Left lung (tissue), 14 donors: ENCODE measurements around the gene ADIG. TPM values are rescaled to one million over a fixed set of nuclear protein-coding genes. Genes with fewer than 3 reads are reported as not detected.

Source experiments
- ATAC-seq: fragments of 200-7000 bp; cut with Tn5 transposase; one replicate; pipeline ENCODE4 v1.9.1; 2020; ENCODE audit warnings: moderate library complexity
- DNase-seq, 4 donors: peaks; one replicate each; pipeline ENCODE4 v3.0.0-alpha.2; 2013 to 2020
- H3K27ac ChIP-seq, 2 donors: fragments of 200-600 bp; sonication (generic) in 1 of 2; one replicate each; pipeline versions ENCODE4 v1.5.0 to v1.8.0; 2020 to 2021
- H3K27me3 ChIP-seq, 2 donors: fragments of 200-600 bp; sonication (generic) in 1 of 2; one replicate each; pipeline versions ENCODE4 v1.5.0 to v1.8.0; 2020 to 2021
- H3K36me3 ChIP-seq, 2 donors: fragments of 200-600 bp; sonication (generic) in 1 of 2; one replicate each; pipeline versions ENCODE4 v1.5.0 to v1.8.0; 2020 to 2021
- H3K4me1 ChIP-seq, 2 donors: fragments of 200-600 bp; one replicate each; pipeline ENCODE4 v1.8.0; 2021
- H3K4me3 ChIP-seq, 2 donors: fragments of 200-600 bp; sonication (generic) in 1 of 2; one replicate each; pipeline versions ENCODE4 v1.5.0 to v1.8.0; 2020 to 2021; ENCODE audit warnings: mild to moderate bottlenecking in 1 of 2
- H3K9me3 ChIP-seq, 2 donors: fragments of 200-600 bp; sonication (generic) in 1 of 2; one replicate each; pipeline versions ENCODE4 v1.5.0 to v1.8.0; 2020 to 2021
- intact Hi-C, 2 donors: fragments of 100-400 bp; cut with DNase I; formaldehyde crosslinking; loops; one replicate each; pipeline versions ENCODE4 v1.11.2 to v1.14.2; 2022
- long read RNA-seq, 12 donors: library from polyadenylated mRNA in 2 of 12; unstranded in 2 of 12; transcript quantifications; one replicate each; pipeline ENCODE4 v2.0.0 and lab custom pipeline, GENCODE V29; 2019 to 2026
- polyA plus RNA-seq, 6 donors: library from polyadenylated mRNA; unstranded; fragments of 120-200 nt; gene quantifications; one replicate each; pipeline ENCODE4 v1.2.1, GENCODE V29; 2013; ENCODE audit not compliant: insufficient read length in 6 of 6
- total RNA-seq, 2 donors: library from RNA; stranded (reverse); fragmentation: NEBNext Ultra II Directional; extraction: Animal tissue kit (Norgen Biotek cat#: 25700); gene quantifications; one replicate each; pipeline ENCODE4 v1.2.1, GENCODE V29; 2021
- TF ChIP-seq, protein P1 (sequence below), 2 donors: fragments of 200-600 bp; sonication (generic) in 1 of 2; IDR thresholded peaks; one replicate each; pipeline versions ENCODE4 v1.5.0 to v1.8.0; 2021; ENCODE audit warnings: antibody characterized with exemption in 2 of 2
- donor health status: DM: no; HTN: yes; CAD: no.
- donor health status: DM: no; HTN: no; CAD: no.

ADIG gene
- not detected for total RNA-seq
- polyA plus RNA-seq = not detected
- long read RNA-seq, donor 1 = 0 reads
- long read RNA-seq, donor 2 = 0 reads
- long read RNA-seq, donor 3 = 0 reads
- long read RNA-seq, donor 4 = 0 reads
- long read RNA-seq, donor 5 = 0 reads
- long read RNA-seq, donor 6 = 0 reads
- long read RNA-seq, donor 7 = 0 reads
- long read RNA-seq, donor 8 = 0 reads
- long read RNA-seq, donor 9 = 0 reads
- long read RNA-seq, donor 10 = 0 reads
- long read RNA-seq, donor 11 = 0 reads
- long read RNA-seq, donor 12 = 0 reads

DNA sequence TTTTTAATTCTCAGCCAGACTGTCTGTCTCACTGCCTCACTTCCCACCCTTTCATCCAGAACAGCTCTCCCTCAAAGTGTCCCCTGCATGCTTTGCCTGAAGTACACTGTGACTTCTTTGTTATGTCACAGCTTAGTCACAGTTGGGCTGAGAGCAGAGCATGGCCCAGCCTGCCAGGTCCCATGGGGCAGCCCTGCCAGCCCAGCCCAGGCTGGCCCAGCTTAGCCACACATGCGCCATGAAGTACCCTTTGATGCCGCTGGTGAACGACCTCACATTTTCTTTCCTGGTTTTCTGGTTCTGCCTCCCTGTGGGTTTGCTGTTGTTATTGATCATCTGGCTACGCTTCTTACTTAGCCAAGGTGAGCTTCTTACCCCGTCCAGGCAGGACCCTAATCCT, at the start of gene ADIG:
ADIG (plus strand) TSS at position 185 of the 400 bp plus-strand sequence; CDS start at position 239, 54 bp downstream.
- Histone ChIP-seq H3K9me3 (no peaks in the 10 kb centered on the region), H3K4me1 (no peaks in the 10 kb centered on the region), H3K36me3 (peaks cover 0 to 8% of the 10 kb centered on the region in 2 donors), H3K27ac (no peak within 1 kb of the TSS), H3K4me3 (no peak within 1 kb of the TSS), H3K27me3 (peaks cover 0 to 27% of the 10 kb centered on the region in 2 donors)
- intact Hi-C loops = no loop called here
- TF ChIP-seq, protein P1, sequence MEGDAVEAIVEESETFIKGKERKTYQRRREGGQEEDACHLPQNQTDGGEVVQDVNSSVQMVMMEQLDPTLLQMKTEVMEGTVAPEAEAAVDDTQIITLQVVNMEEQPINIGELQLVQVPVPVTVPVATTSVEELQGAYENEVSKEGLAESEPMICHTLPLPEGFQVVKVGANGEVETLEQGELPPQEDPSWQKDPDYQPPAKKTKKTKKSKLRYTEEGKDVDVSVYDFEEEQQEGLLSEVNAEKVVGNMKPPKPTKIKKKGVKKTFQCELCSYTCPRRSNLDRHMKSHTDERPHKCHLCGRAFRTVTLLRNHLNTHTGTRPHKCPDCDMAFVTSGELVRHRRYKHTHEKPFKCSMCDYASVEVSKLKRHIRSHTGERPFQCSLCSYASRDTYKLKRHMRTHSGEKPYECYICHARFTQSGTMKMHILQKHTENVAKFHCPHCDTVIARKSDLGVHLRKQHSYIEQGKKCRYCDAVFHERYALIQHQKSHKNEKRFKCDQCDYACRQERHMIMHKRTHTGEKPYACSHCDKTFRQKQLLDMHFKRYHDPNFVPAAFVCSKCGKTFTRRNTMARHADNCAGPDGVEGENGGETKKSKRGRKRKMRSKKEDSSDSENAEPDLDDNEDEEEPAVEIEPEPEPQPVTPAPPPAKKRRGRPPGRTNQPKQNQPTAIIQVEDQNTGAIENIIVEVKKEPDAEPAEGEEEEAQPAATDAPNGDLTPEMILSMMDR (IDR thresholded peaks at IDR 0.05) = no peak
- ATAC-seq = peak; percentile 23
- no peak for DNase-seq

DNA sequence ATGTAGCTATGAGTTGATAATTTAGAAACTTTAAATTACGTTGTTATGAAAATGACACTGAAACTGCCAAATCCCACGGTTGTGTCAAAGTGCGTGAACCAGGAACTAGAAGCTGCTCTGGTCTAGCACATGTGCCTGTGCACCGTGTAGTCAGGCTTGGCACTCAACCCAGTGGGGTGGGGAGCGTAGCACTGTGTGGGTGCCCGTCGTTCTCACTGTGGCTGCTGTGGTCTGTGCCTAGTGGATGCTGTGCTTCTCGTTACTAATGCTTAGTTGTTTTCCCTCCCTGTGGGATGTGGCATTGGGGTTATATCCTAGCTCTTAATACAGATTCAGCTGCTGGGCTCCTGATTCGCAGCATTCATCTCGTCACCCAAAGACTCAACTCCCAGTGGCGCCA, 46.2 kb upstream of the ADIG start:
- TF ChIP-seq, protein P1 (IDR thresholded peaks at IDR 0.05) = no peak
- H3K4me3 ChIP-seq = no peak overlapping the region
- intact Hi-C loops = no loop called here
- no peak for ATAC-seq
- H3K9me3 ChIP-seq = no peaks in the 10 kb centered on the region
- no peaks in the 10 kb centered on the region for H3K4me1 ChIP-seq
- H3K27me3 ChIP-seq = no peaks in the 10 kb centered on the region
- no peak overlapping the region for H3K27ac ChIP-seq
- DNase-seq = no peak
- peaks cover 0 to 97% of the 10 kb centered on the region in 2 donors for H3K36me3 ChIP-seq

DNA sequence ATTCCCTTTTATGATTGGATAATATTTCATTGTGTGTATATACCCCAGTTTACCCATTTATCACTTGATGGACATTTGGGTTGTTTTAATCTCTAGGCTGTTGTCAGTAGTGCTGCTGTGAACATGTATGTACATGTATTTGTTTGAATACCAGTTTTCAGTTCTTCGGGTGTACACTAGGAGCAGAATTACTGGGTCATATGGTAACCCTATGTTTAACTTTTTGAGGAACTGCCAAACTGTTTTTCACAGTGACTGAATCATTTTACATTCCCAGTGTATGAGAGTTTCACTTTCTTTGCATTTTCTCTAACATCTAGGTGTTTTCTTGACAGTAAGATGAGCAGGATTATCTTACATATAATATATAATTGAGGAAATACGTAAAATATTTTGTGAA, 44.7 kb upstream of the ADIG start:
- ATAC-seq (no peak), DNase-seq (no peak)
- H3K4me1 ChIP-seq = no peaks in the 10 kb centered on the region
- H3K27ac ChIP-seq = no peak overlapping the region
- H3K4me3 ChIP-seq = no peak overlapping the region
- intact Hi-C loops = no loop called here
- no peaks in the 10 kb centered on the region for H3K27me3 ChIP-seq
- peaks cover 0 to 100% of the 10 kb centered on the region in 2 donors for H3K36me3 ChIP-seq
- H3K9me3 ChIP-seq = no peaks in the 10 kb centered on the region
- TF ChIP-seq, protein P1 (IDR thresholded peaks at IDR 0.05) = no peak

DNA sequence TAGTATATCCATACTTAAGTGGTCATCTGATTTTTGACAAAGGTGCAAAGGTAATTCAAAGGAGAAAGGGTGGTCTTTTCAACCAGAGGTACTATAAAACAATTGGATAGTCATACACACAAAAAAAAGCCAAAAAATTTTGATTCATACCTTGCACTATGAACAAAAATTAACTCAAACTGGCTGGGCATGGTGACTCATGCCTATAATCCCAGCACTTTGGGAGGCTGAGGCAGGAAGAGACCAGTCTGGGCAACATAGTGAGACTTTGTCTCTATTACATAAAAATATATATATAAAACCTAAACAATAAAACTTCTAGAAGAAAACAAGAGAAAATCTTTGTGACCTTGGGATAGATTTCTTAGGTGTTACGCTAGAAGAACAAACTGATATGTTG, 43.8 kb upstream of the ADIG start:
- intact Hi-C loops = no loop called here
- no peak overlapping the region for H3K4me3 ChIP-seq
- DNase-seq (no peak), ATAC-seq (no peak)
- TF ChIP-seq, protein P1 (IDR thresholded peaks at IDR 0.05) = no peak
- H3K9me3 ChIP-seq = no peaks in the 10 kb centered on the region
- H3K36me3 ChIP-seq = peaks cover 0 to 100% of the 10 kb centered on the region in 2 donors
- H3K27me3 ChIP-seq = no peaks in the 10 kb centered on the region
- H3K4me1 ChIP-seq = no peaks in the 10 kb centered on the region
- no peak overlapping the region for H3K27ac ChIP-seq

DNA sequence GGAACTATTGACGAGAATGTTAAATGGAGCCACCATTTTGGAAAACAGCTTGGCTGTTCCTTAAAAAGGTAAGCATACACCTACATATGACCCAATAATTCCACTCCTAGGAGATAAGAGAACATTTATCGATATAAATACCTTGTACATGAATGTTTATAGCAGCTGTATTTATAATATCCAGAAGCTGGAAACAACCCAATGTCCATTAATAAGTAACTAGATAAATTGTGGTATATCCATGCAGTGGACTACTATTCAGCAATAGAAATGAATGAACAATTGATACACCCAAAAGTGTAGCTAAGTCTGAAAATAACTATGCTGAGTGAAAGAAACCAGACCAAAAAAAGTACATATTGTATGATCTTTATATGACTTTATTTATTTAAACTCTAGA, 42.2 kb upstream of the ADIG start:
- no peaks in the 10 kb centered on the region for H3K4me1 ChIP-seq
- H3K9me3 ChIP-seq = no peaks in the 10 kb centered on the region
- no peaks in the 10 kb centered on the region for H3K27me3 ChIP-seq
- H3K27ac ChIP-seq = no peak overlapping the region
- intact Hi-C loops = no loop called here
- DNase-seq = no peak
- TF ChIP-seq, protein P1 (IDR thresholded peaks at IDR 0.05) = no peak
- H3K36me3 ChIP-seq = peaks cover 0 to 100% of the 10 kb centered on the region in 2 donors
- ATAC-seq = no peak
- no peak overlapping the region for H3K4me3 ChIP-seq
